Measurements from ENCODE around the gene IL17RE.
"Not testable (repeated sequence)": the region's sequence is repeated elsewhere in the genome, so short reads cannot be mapped to it uniquely, and the experiment has no call there.

DNA sequence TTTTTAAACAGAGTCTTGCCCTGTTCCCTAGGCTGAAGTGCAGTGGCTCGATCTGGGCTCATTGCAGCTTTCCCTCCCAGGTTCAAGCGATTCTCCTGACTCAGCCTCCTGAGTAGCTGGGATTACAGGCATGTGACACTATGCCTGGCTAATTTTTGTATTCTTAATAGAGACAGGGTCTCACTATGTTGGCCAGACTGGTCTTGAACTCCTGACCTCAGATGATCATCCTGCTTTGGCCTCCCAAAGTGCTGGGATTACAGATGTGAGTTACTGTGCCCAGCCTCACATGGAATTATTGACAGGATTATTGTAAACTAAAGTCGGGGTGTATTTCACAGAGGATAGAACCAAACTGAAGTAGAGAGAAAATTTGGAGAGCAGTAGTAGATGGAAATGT is 6.9 kb upstream of the IL17RE start:
- TF ChIP-seq, protein P1, sequence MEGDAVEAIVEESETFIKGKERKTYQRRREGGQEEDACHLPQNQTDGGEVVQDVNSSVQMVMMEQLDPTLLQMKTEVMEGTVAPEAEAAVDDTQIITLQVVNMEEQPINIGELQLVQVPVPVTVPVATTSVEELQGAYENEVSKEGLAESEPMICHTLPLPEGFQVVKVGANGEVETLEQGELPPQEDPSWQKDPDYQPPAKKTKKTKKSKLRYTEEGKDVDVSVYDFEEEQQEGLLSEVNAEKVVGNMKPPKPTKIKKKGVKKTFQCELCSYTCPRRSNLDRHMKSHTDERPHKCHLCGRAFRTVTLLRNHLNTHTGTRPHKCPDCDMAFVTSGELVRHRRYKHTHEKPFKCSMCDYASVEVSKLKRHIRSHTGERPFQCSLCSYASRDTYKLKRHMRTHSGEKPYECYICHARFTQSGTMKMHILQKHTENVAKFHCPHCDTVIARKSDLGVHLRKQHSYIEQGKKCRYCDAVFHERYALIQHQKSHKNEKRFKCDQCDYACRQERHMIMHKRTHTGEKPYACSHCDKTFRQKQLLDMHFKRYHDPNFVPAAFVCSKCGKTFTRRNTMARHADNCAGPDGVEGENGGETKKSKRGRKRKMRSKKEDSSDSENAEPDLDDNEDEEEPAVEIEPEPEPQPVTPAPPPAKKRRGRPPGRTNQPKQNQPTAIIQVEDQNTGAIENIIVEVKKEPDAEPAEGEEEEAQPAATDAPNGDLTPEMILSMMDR (optimal IDR thresholded peaks at IDR 0.05 in 1 of 3, IDR thresholded peaks at IDR 0.05 in 1 of 3, conservative IDR thresholded peaks at IDR 0.05 in 1 of 3; ENCODE audit: extremely low read depth in 1 of 3, insufficient read depth in 2 of 3, low read length in 3 of 3): not testable (repeated sequence)
- TF ChIP-seq EZH2 (IDR thresholded peaks at IDR 0.05; ENCODE audit: low read length): not testable (repeated sequence)

Data from keratinocyte (primary cell).